Fibroblast of skin of left quadriceps (primary cell): ENCODE measurements around the gene ME2.
A peak's percentile ranks its signal among the peaks of the same experiment; 100 is the strongest.
"Not testable (repeated sequence)": the region's sequence is repeated elsewhere in the genome, so short reads cannot be mapped to it uniquely, and the experiment has no call there.

Experiments used
- DNase-seq, 2 experiments: peaks; one replicate each; pipeline ENCODE4 v3.0.0-alpha.2; 2013; ENCODE audit warnings: low read depth in 2 of 2

ME2 gene

GRCh38 chr18:50861617-50862016 lies 17.3 kb upstream of the ME2 start:
- no peak for DNase-seq

GRCh38 chr18:50862401-50862800 lies 16.5 kb upstream of the ME2 start:
- no peak for DNase-seq

- no peak for DNase-seq
Observed at GRCh38 chr18:50863840-50864375, 15.0 kb upstream of the ME2 start.

- DNase-seq: no peak
Observed at GRCh38 chr18:50866765-50867164, 12.2 kb upstream of the ME2 start.

GRCh38 chr18:50869150-50869549 lies 9.8 kb upstream of the ME2 start:
- DNase-seq: no peak

GRCh38 chr18:50870138-50870845 lies 8.6 kb upstream of the ME2 start:
- no peak for DNase-seq

GRCh38 chr18:50871846-50872245 lies 7.1 kb upstream of the ME2 start:
- no peak for DNase-seq

GRCh38 chr18:50875966-50876536 lies 2.9 kb upstream of the ME2 start:
- no peak for DNase-seq

GRCh38 chr18:50877545-50878265 lies 1.2 kb upstream of the ME2 start:
- DNase-seq: no peak

GRCh38 chr18:50879302-50880118 lies 592 bp downstream of the ME2 start:
- DNase-seq: peak in 1 of 2 experiments; percentile 22

- DNase-seq: no peak
Observed at GRCh38 chr18:50880119-50880465, 1.2 kb downstream of the ME2 start.

GRCh38 chr18:50880944-50881343 lies 2.0 kb downstream of the ME2 start:
- not testable (repeated sequence) for DNase-seq

- DNase-seq: no peak
Observed at GRCh38 chr18:50886929-50887328, 8.0 kb downstream of the ME2 start.

GRCh38 chr18:50895350-50896045 lies 16.6 kb downstream of the ME2 start:
- DNase-seq: no peak

- no peak for DNase-seq
Observed at GRCh38 chr18:50896093-50896492, 17.2 kb downstream of the ME2 start.

GRCh38 chr18:50898919-50899318 lies 20.0 kb downstream of the ME2 start:
- no peak for DNase-seq

GRCh38 chr18:50902797-50903196 lies 23.9 kb downstream of the ME2 start:
- DNase-seq: no peak

- no peak for DNase-seq
Observed at GRCh38 chr18:50906843-50907242, 27.9 kb downstream of the ME2 start.

- DNase-seq: no peak
Observed at GRCh38 chr18:50909261-50909660, 30.3 kb downstream of the ME2 start.

GRCh38 chr18:50911006-50911405 lies 32.1 kb downstream of the ME2 start:
- no peak for DNase-seq

- DNase-seq: no peak
Observed at GRCh38 chr18:50917021-50917420, 38.1 kb downstream of the ME2 start.
